H9 (cell line): Measurements from ENCODE around the gene STON2. TPM values are rescaled to one million over a fixed set of nuclear protein-coding genes. Genes with fewer than 3 reads are reported as not detected.

Source experiments
- DNase-seq: peaks from one replicate; pipeline ENCODE4 v3.0.0-alpha.2; 2017
- H2AFZ ChIP-seq: one replicate; pipeline ENCODE4 v1.6.1; 2013; ENCODE audit warnings: mild to moderate bottlenecking, low read length, control low read depth, moderate library complexity
- H2AK5ac ChIP-seq: 2 replicates; pipeline ENCODE4 v1.6.1; 2013; ENCODE audit warnings: low read length, control low read depth, mixed read lengths; ENCODE audit not compliant: insufficient read length
- H2BK120ac ChIP-seq: one replicate; pipeline ENCODE4 v1.6.1; 2013; ENCODE audit warnings: low read depth, mild to moderate bottlenecking, low read length, control low read depth, inconsistent platforms; ENCODE audit not compliant: poor library complexity, severe bottlenecking
- H2BK12ac ChIP-seq: 2 replicates; pipeline ENCODE4 v1.6.1; 2013; ENCODE audit warnings: low read length, control low read depth, mixed read lengths, low read depth; ENCODE audit not compliant: insufficient read length
- H2BK15ac ChIP-seq: 2 replicates; pipeline ENCODE4 v1.6.1; 2013; ENCODE audit warnings: low read depth, low read length, control low read depth
- H2BK20ac ChIP-seq: one replicate; pipeline ENCODE4 v1.6.1; 2013; ENCODE audit warnings: low read depth, mild to moderate bottlenecking, low read length, control low read depth, inconsistent platforms; ENCODE audit not compliant: poor library complexity, severe bottlenecking
- H2BK5ac ChIP-seq: 2 replicates; pipeline ENCODE4 v1.6.1; 2013; ENCODE audit warnings: low read length, control low read depth, mixed read lengths; ENCODE audit not compliant: insufficient read length
- H3K14ac ChIP-seq: 2 replicates; pipeline ENCODE4 v1.6.1; 2013; ENCODE audit warnings: low read length, control low read depth; ENCODE audit not compliant: insufficient read depth
- H3K18ac ChIP-seq: 2 replicates; pipeline ENCODE4 v1.6.1; 2013; ENCODE audit warnings: low read depth, mild to moderate bottlenecking, mixed read lengths, low read length, control low read depth; ENCODE audit not compliant: insufficient read length
- H3K23ac ChIP-seq: 2 replicates; pipeline ENCODE4 v1.6.1; 2013; ENCODE audit warnings: low read length, control low read depth, mixed read lengths, low read depth; ENCODE audit not compliant: insufficient read length
- H3K23me2 ChIP-seq: 2 replicates; pipeline ENCODE4 v1.6.1; 2013; ENCODE audit warnings: low read depth, mild to moderate bottlenecking, mixed read lengths, low read length, control low read depth; ENCODE audit not compliant: insufficient read length, poor library complexity, severe bottlenecking
- H3K27ac ChIP-seq: 2 replicates; pipeline ENCODE4 v1.5.1; 2013; ENCODE audit warnings: low read length, control low read depth, mixed read lengths, low read depth; ENCODE audit not compliant: insufficient read length
- H3K27me3 ChIP-seq: 2 replicates; pipeline ENCODE4 v1.6.1; 2013; ENCODE audit warnings: low read length, control low read depth, inconsistent platforms; ENCODE audit not compliant: insufficient read depth
- H3K4ac ChIP-seq: 2 replicates; pipeline ENCODE4 v1.6.1; 2013; ENCODE audit warnings: low read depth, mild to moderate bottlenecking, control low read depth, inconsistent platforms, low read length, moderate library complexity
- H3K4me1 ChIP-seq: 2 replicates; pipeline ENCODE4 v1.6.1; 2013; ENCODE audit warnings: low read length, control low read depth, inconsistent platforms; ENCODE audit not compliant: insufficient read depth
- H3K4me2 ChIP-seq: 2 replicates; pipeline ENCODE4 v1.6.1; 2013; ENCODE audit warnings: low read length, control low read depth, mixed read lengths; ENCODE audit not compliant: insufficient read length, insufficient read depth
- H3K56ac ChIP-seq: 2 replicates; pipeline ENCODE4 v1.6.1; 2013; ENCODE audit warnings: low read depth, mild to moderate bottlenecking, mixed read lengths, low read length, control low read depth; ENCODE audit not compliant: insufficient read length
- H3K79me1 ChIP-seq: 2 replicates; pipeline ENCODE4 v1.6.1; 2013; ENCODE audit warnings: low read depth, mild to moderate bottlenecking, moderate library complexity, low read length, control low read depth, inconsistent platforms; ENCODE audit not compliant: insufficient read depth, poor library complexity, severe bottlenecking
- H3K79me2 ChIP-seq: 2 replicates; pipeline ENCODE4 v1.6.1; 2013; ENCODE audit warnings: low read length, control low read depth, inconsistent platforms; ENCODE audit not compliant: insufficient read depth
- H3K9ac ChIP-seq: 2 replicates; pipeline ENCODE4 v1.6.1; 2013; ENCODE audit warnings: low read length, control low read depth, mixed read lengths; ENCODE audit not compliant: insufficient read length; ENCODE audit errors: extremely low read depth
- H3K9me3 ChIP-seq: one replicate; pipeline ENCODE4 v1.6.1; 2013; ENCODE audit warnings: low read depth, low read length, inconsistent platforms; ENCODE audit not compliant: control insufficient read depth
- H3T11ph ChIP-seq: one replicate; pipeline ENCODE4 v1.6.1; 2013; ENCODE audit warnings: mild to moderate bottlenecking, low read length, control low read depth, inconsistent platforms
- H4K20me1 ChIP-seq: one replicate; pipeline ENCODE4 v1.6.1; 2013; ENCODE audit not compliant: control insufficient read depth, insufficient read length, insufficient read depth
- H4K5ac ChIP-seq: 2 replicates; pipeline ENCODE4 v1.6.1; 2013; ENCODE audit warnings: low read depth, mild to moderate bottlenecking, mixed read lengths, low read length, control low read depth; ENCODE audit not compliant: insufficient read length
- H4K8ac ChIP-seq: replicated peaks from 2 replicates; pipeline ENCODE4 v1.6.1; 2013; ENCODE audit warnings: low read length, control low read depth, mixed read lengths, low read depth; ENCODE audit not compliant: insufficient read length
- H4K91ac ChIP-seq: 2 replicates; pipeline ENCODE4 v1.6.1; 2013; ENCODE audit warnings: low read depth, mild to moderate bottlenecking, moderate library complexity, mixed read lengths, low read length, control low read depth; ENCODE audit not compliant: insufficient read length
- H3K27ac Mint-ChIP-seq, 3 experiments: 2 replicates in 2 of 3; 3 replicates in 1 of 3; pipeline ENCODE4 v1.8.0; 2020 to 2021; ENCODE audit warnings: mixed read lengths in 3 of 3, mild to moderate bottlenecking in 1 of 3, moderate library complexity in 1 of 3
- H3K27me3 Mint-ChIP-seq: 2 replicates; pipeline ENCODE4 v1.8.0; 2021; ENCODE audit warnings: low read depth, mild to moderate bottlenecking, moderate library complexity, mixed read lengths
- H3K36me3 Mint-ChIP-seq, 3 experiments: 2 replicates in 2 of 3; 3 replicates in 1 of 3; pipeline ENCODE4 v1.8.0; 2020 to 2021; ENCODE audit warnings: low read depth in 3 of 3, mixed read lengths in 3 of 3; ENCODE audit not compliant: insufficient read depth in 1 of 3
- H3K4me1 Mint-ChIP-seq, 2 experiments: 2 replicates each; pipeline ENCODE4 v1.8.0; 2020; ENCODE audit warnings: mixed read lengths in 2 of 2
- H3K4me3 Mint-ChIP-seq, 2 experiments: 2 replicates in 1 of 2; 3 replicates in 1 of 2; pipeline ENCODE4 v1.8.0; 2020 to 2021; ENCODE audit warnings: mild to moderate bottlenecking in 2 of 2, mixed read lengths in 2 of 2, moderate library complexity in 1 of 2
- H3K9me3 Mint-ChIP-seq, 2 experiments: 2 replicates in 1 of 2; 3 replicates in 1 of 2; pipeline ENCODE4 v1.8.0; 2020; ENCODE audit warnings: mild to moderate bottlenecking in 2 of 2, mixed read lengths in 2 of 2, moderate library complexity in 1 of 2
- CTCF ChIP-seq: fragments of 200-600 bp; sonication (generic); conservative IDR thresholded peaks from 3 replicates; pipeline ENCODE4 v1.8.0; 2021; ENCODE audit warnings: antibody characterized with exemption, mild to moderate bottlenecking
- WGBS: extraction: QIAGEN DNeasy Blood & Tissue Kit; methylation state at CpG from one replicate; pipeline ENCODE4 v1.1.7; 2013; ENCODE audit warnings: missing lambda C conversion rate, low lambda C conversion rate, mixed read lengths; ENCODE audit not compliant: insufficient read length; ENCODE audit errors: extremely low coverage; 5-methylcytosine and 5-hydroxymethylcytosine counted together
- total RNA-seq: library from RNA; stranded (reverse); gene quantifications from 2 replicates; pipeline ENCODE4 v1.2.1, GENCODE V29; 2021

The STON2 gene
- total RNA-seq, 1 experiment from 2014 or later: 62.9 TPM

- H3K56ac ChIP-seq: no peak overlapping the region
- H2BK20ac ChIP-seq: no peak overlapping the region
- H2AK5ac ChIP-seq: no peak overlapping the region
- no peak overlapping the region for H3K9ac ChIP-seq
- H3K4ac ChIP-seq: no peak overlapping the region
- no peaks in the 10 kb centered on the region for H4K20me1 ChIP-seq
- 0 out of 2 replicates have a peak, but pooled peaks cover 2% of the 10 kb centered on the region for H3K79me2 ChIP-seq
- no peaks in the 10 kb centered on the region for H3K27me3 ChIP-seq
- no peak overlapping the region for H2BK12ac ChIP-seq
- H3K23me2 ChIP-seq: no peaks in the 10 kb centered on the region
- no peak overlapping the region for H3K4me2 ChIP-seq
- no peak for TF ChIP-seq CTCF
- DNase-seq: no peak
- Mint-ChIP-seq H3K27ac (no peak overlapping the region), H3K27me3 (no peaks in the 10 kb centered on the region), H3K9me3 (no peaks in the 10 kb centered on the region), H3K4me3 (no peak overlapping the region), H3K4me1 (peaks cover 28 to 30% of the 10 kb centered on the region in 2 experiments), H3K36me3 (peaks cover 0 to 9% (median 0%) of the 10 kb centered on the region in 3 experiments; a peak in 2 of 7 replicates)
- WGBS: no CpG with 5 or more reads among the region's 7 CpGs
- H3T11ph ChIP-seq: no peak overlapping the region
- no peak overlapping the region for H3K14ac ChIP-seq
- H3K4me1 ChIP-seq: no peaks in the 10 kb centered on the region
- no peaks in the 10 kb centered on the region for H3K79me1 ChIP-seq
- H3K18ac ChIP-seq: no peak overlapping the region
- no peak overlapping the region for H4K5ac ChIP-seq
- H4K91ac ChIP-seq: no peak overlapping the region
- no peak overlapping the region for H2BK120ac ChIP-seq
- no peak overlapping the region for H2AFZ ChIP-seq
- no peak overlapping the region for H4K8ac ChIP-seq
- H3K27ac ChIP-seq: no peak overlapping the region
- H3K23ac ChIP-seq: no peak overlapping the region
- no peak overlapping the region for H2BK15ac ChIP-seq
- H3K9me3 ChIP-seq: no peaks in the 10 kb centered on the region
- no peak overlapping the region for H2BK5ac ChIP-seq
Observed at GRCh38 chr14:81366884-81367283, 33.2 kb downstream of the STON2 start.
